ENCODE results near the gene KCNJ5. TPM values are rescaled to one million over a fixed set of nuclear protein-coding genes. Genes with fewer than 3 reads are reported as not detected.

The KCNJ5 gene
- total and polyA plus RNA-seq, 12 donors: 37.1 to 299 (median 80.4) TPM

DNA sequence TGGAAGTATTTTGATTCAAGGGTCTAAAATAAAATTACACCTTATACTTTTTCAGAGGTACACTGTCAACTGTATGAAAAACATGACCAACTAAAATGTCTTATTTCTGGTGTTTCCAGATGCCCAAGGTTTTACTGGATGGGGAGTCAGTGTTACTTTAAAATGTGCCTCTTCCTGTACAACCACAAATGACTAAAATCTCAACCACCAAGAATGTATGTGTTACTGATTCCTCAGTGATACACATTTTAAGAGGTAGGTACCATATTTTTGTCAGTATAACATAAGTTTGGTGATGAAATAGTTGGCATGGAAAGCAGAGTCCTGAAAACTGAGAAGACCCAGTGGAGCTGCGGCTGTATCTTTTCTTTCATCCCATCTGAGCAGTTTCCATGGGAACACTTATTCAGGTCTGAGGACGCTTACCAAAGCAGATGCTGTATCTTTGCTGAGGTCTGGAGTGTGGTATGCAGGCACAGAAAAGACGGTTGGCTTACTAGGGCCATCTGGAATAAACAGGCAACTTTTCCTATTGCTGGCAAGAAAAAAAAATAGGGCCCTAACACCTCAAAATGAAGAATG, 72.7 kb downstream of the KCNJ5 start:
- Histone ChIP-seq H3K27me3 (no peaks in the 10 kb centered on the region), H3K4me3 (no peak overlapping the region), H3K9me3 (replicated peaks in 1 of 3) (no peaks in the 10 kb centered on the region), H3K4me1 (replicated peaks in 1 of 2) (no peaks in the 10 kb centered on the region), H3K27ac (no peak overlapping the region), H3K36me3 (replicated peaks in 1 of 2) (no peaks in the 10 kb centered on the region)
- WGBS, 4 donors: 82 to 91% (median 86%) methylated on average over 3 of the region's 3 CpGs
- intact Hi-C loops (cut with DNase I): no loop called here
- DNase-seq: no peak
- TF ChIP-seq POLR2A (IDR thresholded peaks at IDR 0.05) (no peak), CTCF (IDR thresholded peaks at IDR 0.05) (no peak)

- Histone ChIP-seq H3K4me1 (replicated peaks in 1 of 2) (no peaks in the 10 kb centered on the region), H3K27me3 (no peaks in the 10 kb centered on the region), H3K4me3 (no peak overlapping the region), H3K36me3 (replicated peaks in 1 of 2) (no peaks in the 10 kb centered on the region), H3K27ac (no peak overlapping the region), H3K9me3 (replicated peaks in 1 of 3) (no peaks in the 10 kb centered on the region)
- 81 to 86% (median 82%) methylated on average over 7 of the region's 7 CpGs for WGBS, 4 donors
- intact Hi-C loops (cut with DNase I): no loop called here
- TF ChIP-seq CTCF (IDR thresholded peaks at IDR 0.05): no peak
- no peak for TF ChIP-seq POLR2A (IDR thresholded peaks at IDR 0.05)
- no peak for DNase-seq
These were observed 73.3 kb downstream of the KCNJ5 start for GRCh38 chr11:128964463-128964930.

DNA sequence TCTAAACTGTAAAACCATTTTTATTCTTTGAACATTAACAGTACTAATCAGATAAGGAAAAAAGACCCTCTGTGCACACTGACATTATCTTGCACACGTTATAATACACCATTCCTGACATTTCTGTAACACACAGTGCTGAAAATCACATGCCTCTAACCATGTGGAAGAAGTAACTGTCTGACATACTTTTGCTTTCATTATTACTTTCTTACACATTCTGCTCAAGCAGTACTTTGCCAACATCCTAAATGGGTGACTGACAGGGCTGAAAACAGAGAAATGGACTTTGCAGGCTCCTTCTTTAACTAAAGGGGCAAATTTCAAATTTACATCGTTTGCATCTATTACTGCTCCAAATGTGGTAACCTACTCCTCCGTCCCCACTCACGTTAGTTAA, 74.3 kb downstream of the KCNJ5 start:
- Histone ChIP-seq H3K27me3 (no peaks in the 10 kb centered on the region), H3K36me3 (replicated peaks in 1 of 2) (peaks cover 0 to 9% of the 10 kb centered on the region in 2 donors), H3K27ac (no peak overlapping the region), H3K9me3 (replicated peaks in 1 of 3) (no peaks in the 10 kb centered on the region), H3K4me3 (no peak overlapping the region), H3K4me1 (replicated peaks in 1 of 2) (no peaks in the 10 kb centered on the region)
- no peak for DNase-seq
- intact Hi-C loops (cut with DNase I): no loop called here
- TF ChIP-seq POLR2A (IDR thresholded peaks at IDR 0.05) (no peak), CTCF (IDR thresholded peaks at IDR 0.05) (no peak)
- 52 to 69% (median 55%) methylated on average over 4 of the region's 4 CpGs for WGBS, 4 donors

DNA sequence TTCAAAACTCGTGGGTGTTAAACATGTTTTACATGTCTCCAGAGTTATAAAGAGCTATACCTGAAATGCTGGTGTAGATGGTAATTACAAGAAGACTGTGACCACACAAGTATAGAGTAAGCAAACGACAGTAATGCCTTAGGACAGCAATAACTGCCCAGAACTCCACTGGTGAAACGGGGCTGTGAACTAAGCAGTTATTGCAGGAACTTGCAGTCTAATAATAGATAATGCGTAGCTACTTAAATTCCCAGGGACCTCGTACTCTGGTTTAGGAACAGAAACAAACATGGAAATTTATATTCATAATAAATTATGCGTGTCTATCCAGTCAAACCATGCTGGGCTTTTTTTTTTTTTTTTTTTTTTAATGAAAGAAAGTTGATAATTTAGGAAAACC, 76.4 kb downstream of the KCNJ5 start:
- WGBS, 4 donors: 87 to 91% (median 88%) methylated on average over 6 of the region's 6 CpGs
- intact Hi-C loops (cut with DNase I): no loop called here
- H3K9me3 ChIP-seq (replicated peaks in 1 of 3): no peaks in the 10 kb centered on the region
- TF ChIP-seq CTCF (IDR thresholded peaks at IDR 0.05) (no peak), POLR2A (IDR thresholded peaks at IDR 0.05) (no peak)
- H3K27ac ChIP-seq: no peak overlapping the region
- no peak overlapping the region for H3K4me3 ChIP-seq
- no peaks in the 10 kb centered on the region for H3K4me1 ChIP-seq (replicated peaks in 1 of 2)
- no peaks in the 10 kb centered on the region for H3K27me3 ChIP-seq
- H3K36me3 ChIP-seq (replicated peaks in 1 of 2): peaks cover 0 to 23% of the 10 kb centered on the region in 2 donors
- DNase-seq: no peak
